Neural crest cell (in vitro differentiated cells): Measurements from ENCODE around the gene PLCH1. TPM values are rescaled to one million over a fixed set of nuclear protein-coding genes. Genes with fewer than 3 reads are reported as not detected.

Source experiments
- DNase-seq: peaks from one replicate; pipeline ENCODE4 v3.0.0; 2021; ENCODE audit warnings: low read depth, mixed read lengths, low spot score
- H3K27ac Mint-ChIP-seq: one replicate; pipeline ENCODE4 v1.8.0; 2021; ENCODE audit warnings: mild to moderate bottlenecking, mixed read lengths; ENCODE audit not compliant: unreplicated experiment
- H3K27me3 Mint-ChIP-seq: 2 replicates; pipeline ENCODE4 v1.8.0; 2021; ENCODE audit warnings: low read depth, mild to moderate bottlenecking, mixed read lengths
- H3K36me3 Mint-ChIP-seq: 2 replicates; pipeline ENCODE4 v1.8.0; 2021; ENCODE audit warnings: low read depth, mild to moderate bottlenecking, mixed read lengths
- H3K4me1 Mint-ChIP-seq: 2 replicates; pipeline ENCODE4 v1.8.0; 2021; ENCODE audit warnings: mixed read lengths
- H3K4me3 Mint-ChIP-seq: one replicate; pipeline ENCODE4 v1.8.0; 2021; ENCODE audit warnings: mild to moderate bottlenecking, mixed read lengths
- H3K9me3 Mint-ChIP-seq: 2 replicates; pipeline ENCODE4 v1.8.0; 2021; ENCODE audit warnings: mixed read lengths
- total RNA-seq: library from RNA; stranded (reverse); gene quantifications from 2 replicates; pipeline ENCODE4 v1.2.1, GENCODE V29; 2021
- TF ChIP-seq, protein P1 (sequence below): fragments of 200-600 bp; sonication (generic); conservative IDR thresholded peaks from 2 replicates; pipeline ENCODE4 v1.5.0; 2021; ENCODE audit warnings: antibody characterized with exemption, mild to moderate bottlenecking

The PLCH1 gene
- total RNA-seq, 1 donor from 2014 or later, result 22.4 TPM

- Mint-ChIP-seq H3K4me1 (peaks cover 26% of the 10 kb centered on the region), H3K36me3 (no peaks in the 10 kb centered on the region), H3K4me3 (no peak overlapping the region), H3K27ac (no peak overlapping the region), H3K27me3 (no peaks in the 10 kb centered on the region), H3K9me3 (no peaks in the 10 kb centered on the region)
- DNase-seq, result no peak
- TF ChIP-seq, protein P1, sequence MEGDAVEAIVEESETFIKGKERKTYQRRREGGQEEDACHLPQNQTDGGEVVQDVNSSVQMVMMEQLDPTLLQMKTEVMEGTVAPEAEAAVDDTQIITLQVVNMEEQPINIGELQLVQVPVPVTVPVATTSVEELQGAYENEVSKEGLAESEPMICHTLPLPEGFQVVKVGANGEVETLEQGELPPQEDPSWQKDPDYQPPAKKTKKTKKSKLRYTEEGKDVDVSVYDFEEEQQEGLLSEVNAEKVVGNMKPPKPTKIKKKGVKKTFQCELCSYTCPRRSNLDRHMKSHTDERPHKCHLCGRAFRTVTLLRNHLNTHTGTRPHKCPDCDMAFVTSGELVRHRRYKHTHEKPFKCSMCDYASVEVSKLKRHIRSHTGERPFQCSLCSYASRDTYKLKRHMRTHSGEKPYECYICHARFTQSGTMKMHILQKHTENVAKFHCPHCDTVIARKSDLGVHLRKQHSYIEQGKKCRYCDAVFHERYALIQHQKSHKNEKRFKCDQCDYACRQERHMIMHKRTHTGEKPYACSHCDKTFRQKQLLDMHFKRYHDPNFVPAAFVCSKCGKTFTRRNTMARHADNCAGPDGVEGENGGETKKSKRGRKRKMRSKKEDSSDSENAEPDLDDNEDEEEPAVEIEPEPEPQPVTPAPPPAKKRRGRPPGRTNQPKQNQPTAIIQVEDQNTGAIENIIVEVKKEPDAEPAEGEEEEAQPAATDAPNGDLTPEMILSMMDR, result no peak
Observed at GRCh38 chr3:155420406-155420805, 324.5 kb downstream of the PLCH1 start.

GRCh38 chr3:155418407-155418806 lies 326.5 kb downstream of the PLCH1 start:
- peak; percentile 24 for DNase-seq
- no peak overlapping the region for H3K4me3 Mint-ChIP-seq
- TF ChIP-seq, protein P1, result no peak
- no peaks in the 10 kb centered on the region for H3K36me3 Mint-ChIP-seq
- H3K27me3 Mint-ChIP-seq, result no peaks in the 10 kb centered on the region
- H3K4me1 Mint-ChIP-seq, result peaks cover 27% of the 10 kb centered on the region
- no peaks in the 10 kb centered on the region for H3K9me3 Mint-ChIP-seq
- H3K27ac Mint-ChIP-seq, result no peak overlapping the region

DNA sequence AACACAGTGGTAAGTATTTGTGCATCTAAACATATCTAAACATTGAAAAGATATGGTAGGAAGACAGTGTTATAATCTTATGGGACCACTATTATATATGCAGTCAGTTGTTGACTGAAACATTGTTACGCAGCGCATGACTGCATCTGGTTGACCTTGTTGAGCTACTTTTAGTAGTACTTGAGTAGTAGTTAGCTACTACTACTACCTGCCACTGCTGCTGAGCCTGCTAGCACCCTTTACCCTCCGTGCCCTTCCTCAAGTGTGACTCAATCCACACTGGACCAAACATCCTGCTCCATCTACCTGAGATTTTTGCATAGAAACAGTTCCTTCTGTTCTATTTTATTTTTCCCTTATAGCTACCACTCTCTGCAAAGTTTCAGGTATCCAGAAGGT lies 327.8 kb downstream of the PLCH1 start:
- Mint-ChIP-seq H3K9me3 (no peaks in the 10 kb centered on the region), H3K4me3 (no peak overlapping the region), H3K36me3 (no peaks in the 10 kb centered on the region), H3K27me3 (no peaks in the 10 kb centered on the region), H3K4me1 (peaks cover 36% of the 10 kb centered on the region), H3K27ac (no peak overlapping the region)
- TF ChIP-seq, protein P1, result no peak
- no peak for DNase-seq

DNA sequence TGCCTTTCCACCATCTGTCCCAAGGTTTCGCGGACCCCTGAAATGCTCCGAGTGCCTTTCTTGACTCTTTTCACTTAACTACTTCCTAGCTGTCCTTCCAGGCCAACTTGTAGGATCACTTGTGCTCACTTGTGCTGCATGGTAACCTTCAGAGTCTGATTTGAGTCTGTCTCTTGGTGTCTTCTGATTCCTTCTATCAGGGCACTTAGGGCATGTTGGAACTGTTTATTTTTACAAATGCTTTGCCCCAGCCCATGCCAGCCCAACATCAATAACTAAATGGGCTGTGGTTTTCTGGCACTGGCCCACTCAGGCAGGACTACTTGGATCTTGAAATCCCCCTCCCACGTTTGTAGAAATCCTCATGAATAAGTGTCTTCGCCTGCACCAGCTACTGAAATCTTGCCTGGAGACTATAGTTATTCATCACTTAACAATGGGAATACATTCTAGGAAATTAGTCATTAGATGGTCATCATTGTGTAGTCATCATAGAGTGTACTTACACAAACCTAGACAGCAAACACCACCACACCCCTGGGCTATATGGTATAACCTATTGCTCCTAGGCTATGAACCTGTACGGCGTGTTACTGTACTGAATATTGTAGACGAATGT lies 328.3 kb downstream of the PLCH1 start:
- TF ChIP-seq, protein P1, result no peak
- no peak for DNase-seq
- H3K4me3 Mint-ChIP-seq, result no peak overlapping the region
- peaks cover 4% of the 10 kb centered on the region for H3K9me3 Mint-ChIP-seq
- H3K36me3 Mint-ChIP-seq, result no peaks in the 10 kb centered on the region
- no peak overlapping the region for H3K27ac Mint-ChIP-seq
- peaks cover 34% of the 10 kb centered on the region for H3K4me1 Mint-ChIP-seq
- H3K27me3 Mint-ChIP-seq, result no peaks in the 10 kb centered on the region

- Mint-ChIP-seq H3K27ac (peak overlapping the region; percentile 30), H3K4me3 (no peak overlapping the region), H3K4me1 (peaks cover 12% of the 10 kb centered on the region), H3K27me3 (no peaks in the 10 kb centered on the region), H3K36me3 (no peaks in the 10 kb centered on the region), H3K9me3 (peaks cover 4% of the 10 kb centered on the region)
- no peak for DNase-seq
- TF ChIP-seq, protein P1, result no peak
Observed at GRCh38 chr3:155412904-155413303, 332.0 kb downstream of the PLCH1 start.
